Adrenal gland (tissue), 12 donors: Measurements from ENCODE around the gene MLC1. TPM values are rescaled to one million over a fixed set of nuclear protein-coding genes. Genes with fewer than 3 reads are reported as not detected.

Source experiments
- DNase-seq, 7 donors: peaks; one replicate each; pipeline ENCODE4 v3.0.0-alpha.2; 2019 to 2020
- H3K27ac ChIP-seq, 5 donors: fragments of 200-600 bp; sonication (generic) in 4 of 5; 1 replicate in 3 of 5; 2 replicates in 2 of 5; pipeline versions ENCODE4 v1.5.1 to v1.8.0; 2016 to 2020; ENCODE audit warnings: mild to moderate bottlenecking in 1 of 5
- H3K27me3 ChIP-seq: fragments of 200-600 bp; 2 replicates; pipeline ENCODE4 v1.8.0; 2021
- H3K36me3 ChIP-seq, 2 donors: fragments of 200-600 bp; replicated peaks in 1 of 2; 1 replicate in 1 of 2; 2 replicates in 1 of 2; pipeline versions ENCODE4 v1.5.1 to v1.8.0; 2018 to 2022
- H3K4me1 ChIP-seq, 2 donors: fragments of 200-600 bp; replicated peaks in 1 of 2; 1 replicate in 1 of 2; 2 replicates in 1 of 2; pipeline versions ENCODE4 v1.5.1 to v1.8.0; 2018 to 2021
- H3K4me3 ChIP-seq, 4 donors: fragments of 200-600 bp; sonication (generic) in 3 of 4; one replicate each; pipeline ENCODE4 v1.5.1; 2016 to 2018
- H3K9me3 ChIP-seq, 3 donors: fragments of 200-600 bp; sonication (generic) in 1 of 3; replicated peaks in 1 of 3; 1 replicate in 2 of 3; 2 replicates in 1 of 3; pipeline versions ENCODE4 v1.5.1 to v1.8.0; 2016 to 2021
- CTCF ChIP-seq, 6 experiments: fragments of 450-650 bp in 4 of 6; fragments of 200-600 bp in 2 of 6; sonication (generic) in 1 of 6; IDR thresholded peaks; 1 replicate in 5 of 6; 2 replicates in 1 of 6; pipeline versions ENCODE4 v1.5.1 to v1.8.0; 2016 to 2021; ENCODE audit warnings: antibody characterized with exemption in 6 of 6, mild to moderate bottlenecking in 2 of 6, moderate library complexity in 1 of 6
- POLR2A ChIP-seq, 2 donors: fragments of 450-650 bp; IDR thresholded peaks; one replicate each; pipeline ENCODE4 v1.6.1; 2017; ENCODE audit warnings: antibody characterized with exemption in 2 of 2, mild to moderate bottlenecking in 2 of 2, moderate library complexity in 1 of 2
- WGBS, 4 donors: extraction: QIAGEN DNeasy Blood & Tissue Kit in 2 of 4; methylation state at CpG; one replicate each; pipeline versions ENCODE4 v1.1.5 to v1.1.7; 2013 to 2017; 5-methylcytosine and 5-hydroxymethylcytosine counted together
- intact Hi-C, 2 donors: fragments of 100-400 bp; cut with DNase I; formaldehyde crosslinking; loops; one replicate each; pipeline versions ENCODE4 v1.14.1 to v1.15.0; 2022 to 2023
- polyA plus RNA-seq, 3 donors: library from polyadenylated mRNA; stranded (reverse); fragments of 200-250 nt in 2 of 3; fragments of 350-450 nt in 1 of 3; fragmentation: Illumina TruSeq in 1 of 3; extraction: RNeasy Lipid Tissue Mini Kit (QIAGEN cat#74804) in 1 of 3; gene quantifications; one replicate each; pipeline ENCODE4 v1.2.3, GENCODE V29; 2013 to 2014
- total RNA-seq, 9 donors: library from RNA; depleted of rRNA in 4 of 9; stranded (reverse); fragments of >200 nt in 4 of 9; fragments of 120-200 nt in 1 of 9; fragmentation: NEBNext Ultra II Directional in 1 of 9; extraction: Animal tissue kit (Norgen Biotek cat#: 25700) in 1 of 9; gene quantifications; one replicate each; pipeline versions ENCODE4 v1.1.0 to v1.2.4, GENCODE V29; 2013 to 2023
- donor health status: healthy with polysubstance abuse.
- donor health status: Bipolar disorder and iron deficiency.
- donor health status: DM: yes; HTN: yes; CAD: no.
- donor health status: DM: no; HTN: no; CAD: no.
- donor health status: DM: no; HTN: no; CAD: no.
- donor health status: DM: yes; HTN: yes; CAD: no.

Gene MLC1
- total and polyA plus RNA-seq, 12 donors: 0.03 to 0.22 TPM; not detected in 10

- Histone ChIP-seq H3K27ac (no peak overlapping the region), H3K36me3 (no peaks in the 10 kb centered on the region), H3K27me3 (peaks cover 22% of the 10 kb centered on the region), H3K4me1 (peaks cover 0 to 1% of the 10 kb centered on the region in 2 donors), H3K4me3 (no peak overlapping the region), H3K9me3 (no peaks in the 10 kb centered on the region)
- 48 to 80% (median 59%) methylated on average over 10 to 23 of the region's 23 CpGs for WGBS, 4 donors
- DNase-seq: no peak
- no peak for TF ChIP-seq POLR2A (IDR thresholded peaks at IDR 0.05)
- no peak for TF ChIP-seq CTCF (IDR thresholded peaks at IDR 0.05)
- intact Hi-C loops: no loop called here
These were observed 21.4 kb downstream of the MLC1 start for GRCh38 chr22:50063589-50064393.

GRCh38 chr22:50062509-50063135 is 22.6 kb downstream of the MLC1 start:
- 85 to 92% (median 89%) methylated on average over 12 to 19 of the region's 19 CpGs for WGBS, 4 donors

GRCh38 chr22:50061824-50062355 is 23.3 kb downstream of the MLC1 start:
- TF ChIP-seq CTCF (IDR thresholded peaks at IDR 0.05) (no peak), POLR2A (IDR thresholded peaks at IDR 0.05) (no peak)
- intact Hi-C loops: no loop called here

More at GRCh38 chr22:50062509-50063135, 22.6 kb downstream of the MLC1 start:
- intact Hi-C loops: no loop called here
- Histone ChIP-seq H3K27ac (no peak overlapping the region), H3K9me3 (no peaks in the 10 kb centered on the region), H3K36me3 (no peaks in the 10 kb centered on the region), H3K4me3 (no peak overlapping the region), H3K4me1 (peaks cover 0 to 5% of the 10 kb centered on the region in 2 donors), H3K27me3 (peaks cover 27% of the 10 kb centered on the region)
- DNase-seq: no peak
- no peak for TF ChIP-seq POLR2A (IDR thresholded peaks at IDR 0.05)
- no peak for TF ChIP-seq CTCF (IDR thresholded peaks at IDR 0.05)

GRCh38 chr22:50061141-50061823 is 23.9 kb downstream of the MLC1 start:
- 72 to 92% (median 80%) methylated on average over 15 to 27 of the region's 27 CpGs for WGBS, 4 donors
- no peak for DNase-seq

More at GRCh38 chr22:50061824-50062355, 23.3 kb downstream of the MLC1 start:
- Histone ChIP-seq H3K27me3 (peaks cover 27% of the 10 kb centered on the region), H3K4me3 (no peak overlapping the region), H3K9me3 (no peaks in the 10 kb centered on the region), H3K4me1 (peaks cover 0 to 5% of the 10 kb centered on the region in 2 donors), H3K36me3 (no peaks in the 10 kb centered on the region), H3K27ac (no peak overlapping the region)
- WGBS, 4 donors: 68 to 77% (median 72%) methylated on average over 9 to 17 of the region's 17 CpGs; no CpG with 5 or more reads in 1 of the 4 donors
- DNase-seq: no peak

More at GRCh38 chr22:50061141-50061823, 23.9 kb downstream of the MLC1 start:
- Histone ChIP-seq H3K36me3 (no peaks in the 10 kb centered on the region), H3K9me3 (no peaks in the 10 kb centered on the region), H3K4me1 (peaks cover 0 to 5% of the 10 kb centered on the region in 2 donors), H3K27ac (no peak overlapping the region), H3K4me3 (no peak overlapping the region), H3K27me3 (peaks cover 27% of the 10 kb centered on the region)
- TF ChIP-seq CTCF (IDR thresholded peaks at IDR 0.05) (no peak), POLR2A (IDR thresholded peaks at IDR 0.05) (no peak)
- intact Hi-C loops: no loop called here
